Inferior parietal cortex (tissue), 1 donor: ENCODE results near the gene STRN4.
"Not testable (repeated sequence)": the region's sequence is repeated elsewhere in the genome, so short reads cannot be mapped to it uniquely, and the experiment has no call there.

Experiments used
- DNase-seq: peaks from one replicate; pipeline ENCODE4 v3.0.0-alpha.2; 2016; ENCODE audit errors: extremely low spot score

Gene STRN4

GRCh38 chr19:46714444-46715106, 31.7 kb downstream of the STRN4 start:
- no peak for DNase-seq

- DNase-seq = no peak
Observed at GRCh38 chr19:46713781-46714443, 32.3 kb downstream of the STRN4 start.

- not testable (repeated sequence) for DNase-seq
Observed at GRCh38 chr19:46712768-46713338, 33.4 kb downstream of the STRN4 start.

DNA sequence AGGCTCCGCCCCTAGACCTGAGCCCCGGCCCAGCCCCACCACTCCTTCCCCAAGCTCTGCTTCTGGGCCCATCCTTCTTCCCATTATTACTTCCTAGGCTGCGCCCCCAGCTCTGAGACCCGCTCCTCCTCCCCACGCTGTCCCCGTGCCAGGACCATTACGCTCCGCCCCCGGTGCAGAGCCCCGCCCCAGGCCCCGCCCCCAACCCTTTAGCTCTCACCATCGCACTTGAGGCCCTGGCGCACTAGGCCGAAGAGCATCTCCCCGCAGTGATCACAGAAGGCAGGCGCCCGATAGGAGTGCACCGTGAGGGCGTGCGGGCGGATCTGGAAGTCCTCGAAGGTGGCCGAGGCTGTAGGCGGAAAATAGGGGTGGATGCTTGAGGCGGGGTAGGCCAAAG, 35.6 kb downstream of the STRN4 start:
- no peak for DNase-seq

GRCh38 chr19:46704379-46705076, 41.7 kb downstream of the STRN4 start:
- DNase-seq = no peak

GRCh38 chr19:46700704-46701103, 45.5 kb downstream of the STRN4 start:
- no peak for DNase-seq

DNA sequence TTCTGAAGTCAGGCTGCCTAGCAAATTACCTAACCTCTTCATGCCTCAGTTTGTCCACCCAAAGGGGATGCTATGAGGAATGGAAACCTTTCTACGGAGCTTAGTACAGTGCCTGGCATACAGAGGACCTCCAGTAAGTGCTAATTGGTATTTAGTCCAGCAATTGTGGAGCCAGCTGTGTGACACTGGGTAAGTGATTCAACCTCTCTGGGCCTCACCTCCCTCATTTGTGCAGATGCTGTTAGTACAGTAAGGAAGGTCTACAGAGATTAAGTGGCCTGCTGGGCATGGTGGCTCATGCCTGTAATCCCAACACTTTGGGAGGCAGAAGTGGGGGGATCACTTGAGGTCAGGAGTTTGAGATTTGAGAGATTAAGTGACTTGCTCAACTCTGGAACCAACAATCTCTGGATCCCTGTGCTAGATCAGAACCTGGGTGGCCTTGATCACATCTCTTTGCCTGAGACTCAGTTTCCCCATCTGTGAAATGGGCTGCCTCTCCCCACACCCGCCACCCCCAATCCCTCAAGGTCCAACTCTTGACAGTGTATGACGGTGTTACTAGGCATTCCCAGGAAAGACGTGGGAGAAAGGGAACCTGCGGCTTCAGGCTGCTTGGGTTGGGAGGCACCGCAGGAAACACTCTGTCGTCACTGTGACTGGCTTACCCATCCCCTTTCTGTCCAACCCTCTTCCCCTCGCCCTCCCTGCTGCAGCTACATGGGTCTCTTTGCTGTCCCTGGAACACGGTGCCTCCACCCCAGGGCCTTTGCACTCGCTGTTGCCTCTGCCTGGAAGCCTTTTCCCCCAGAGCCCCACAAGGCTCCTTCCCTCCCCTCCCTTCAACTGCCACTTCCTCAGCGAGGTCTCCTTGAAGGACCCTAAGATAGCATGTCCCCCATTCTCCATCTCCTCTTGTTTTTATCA, 47.6 kb downstream of the STRN4 start:
- DNase-seq = no peak

DNA sequence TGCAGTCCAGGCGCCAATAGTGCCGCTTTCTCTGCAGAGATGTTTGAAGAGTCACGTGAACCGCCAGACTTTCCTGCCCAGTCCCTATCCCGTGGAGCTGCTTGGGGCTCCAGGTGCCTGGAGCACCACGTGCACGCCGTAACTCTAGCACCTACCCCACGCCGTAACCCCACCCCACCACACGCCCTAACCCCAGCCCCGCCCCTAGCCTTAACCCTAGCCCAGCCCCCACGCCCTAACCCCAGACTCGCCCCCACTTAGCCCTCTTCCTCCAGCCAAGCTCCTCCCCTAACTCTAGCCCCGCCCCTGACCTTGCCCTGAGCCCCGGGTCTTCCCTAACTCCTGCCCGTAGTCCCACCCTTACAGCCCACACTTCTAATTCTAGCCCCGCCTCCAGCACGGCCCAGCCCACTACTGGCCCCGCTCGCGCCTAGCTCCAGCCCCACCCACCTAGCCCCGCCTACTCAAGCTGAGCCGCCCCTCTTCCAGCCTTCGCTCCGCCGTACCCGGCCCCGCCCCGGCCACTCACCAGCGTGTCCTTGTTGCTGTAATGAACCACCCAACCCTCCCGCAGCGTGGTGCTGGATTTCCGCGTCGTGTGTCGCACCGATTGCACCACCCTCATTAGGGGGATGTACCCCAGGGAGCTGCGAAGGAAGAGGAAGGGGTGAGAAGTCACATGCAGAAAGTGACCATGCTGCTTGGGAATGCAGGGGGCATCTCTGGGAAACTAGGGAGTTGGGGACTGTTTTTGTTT, 48.9 kb downstream of the STRN4 start:
- DNase-seq = no peak

DNA sequence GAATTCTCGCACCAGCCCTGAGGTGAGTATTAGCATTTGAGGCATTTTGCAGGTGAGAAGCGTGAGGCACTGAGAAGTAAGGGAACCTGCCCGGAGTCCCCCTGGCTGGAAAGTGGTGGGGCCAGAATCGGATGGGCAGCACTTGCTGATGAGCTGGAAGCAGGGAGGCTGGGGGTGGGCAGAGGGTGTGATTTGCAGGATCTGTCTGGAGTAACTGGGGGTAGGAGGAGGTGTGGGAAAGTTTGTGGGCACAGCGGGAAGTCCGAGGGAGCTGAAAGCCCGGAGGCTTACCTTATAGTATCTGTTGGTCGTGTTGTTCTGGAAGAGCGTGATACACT, 49.4 kb downstream of the STRN4 start:
- DNase-seq = no peak

GRCh38 chr19:46696052-46696451, 50.2 kb downstream of the STRN4 start:
- no peak for DNase-seq

DNA sequence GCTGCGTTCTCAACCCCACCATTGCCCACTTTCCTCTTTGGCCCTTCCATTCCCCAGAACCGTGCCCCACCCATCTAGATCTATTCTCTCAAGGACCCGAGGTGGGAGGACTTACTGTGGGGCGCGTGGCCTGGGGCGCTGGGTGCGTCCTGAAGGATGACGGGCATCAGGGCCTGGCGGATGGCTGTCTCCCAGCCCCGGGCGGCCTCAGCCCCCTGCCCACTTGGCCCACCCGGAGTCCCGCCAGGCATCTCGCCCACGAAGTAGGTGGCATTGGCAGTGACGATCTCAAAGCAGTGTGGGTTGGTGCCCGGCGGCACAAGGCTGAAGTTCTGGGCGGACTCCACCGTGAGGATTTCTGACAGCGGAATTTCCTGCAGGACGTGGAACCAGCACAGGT, 52.5 kb downstream of the STRN4 start:
- DNase-seq = no peak

DNA sequence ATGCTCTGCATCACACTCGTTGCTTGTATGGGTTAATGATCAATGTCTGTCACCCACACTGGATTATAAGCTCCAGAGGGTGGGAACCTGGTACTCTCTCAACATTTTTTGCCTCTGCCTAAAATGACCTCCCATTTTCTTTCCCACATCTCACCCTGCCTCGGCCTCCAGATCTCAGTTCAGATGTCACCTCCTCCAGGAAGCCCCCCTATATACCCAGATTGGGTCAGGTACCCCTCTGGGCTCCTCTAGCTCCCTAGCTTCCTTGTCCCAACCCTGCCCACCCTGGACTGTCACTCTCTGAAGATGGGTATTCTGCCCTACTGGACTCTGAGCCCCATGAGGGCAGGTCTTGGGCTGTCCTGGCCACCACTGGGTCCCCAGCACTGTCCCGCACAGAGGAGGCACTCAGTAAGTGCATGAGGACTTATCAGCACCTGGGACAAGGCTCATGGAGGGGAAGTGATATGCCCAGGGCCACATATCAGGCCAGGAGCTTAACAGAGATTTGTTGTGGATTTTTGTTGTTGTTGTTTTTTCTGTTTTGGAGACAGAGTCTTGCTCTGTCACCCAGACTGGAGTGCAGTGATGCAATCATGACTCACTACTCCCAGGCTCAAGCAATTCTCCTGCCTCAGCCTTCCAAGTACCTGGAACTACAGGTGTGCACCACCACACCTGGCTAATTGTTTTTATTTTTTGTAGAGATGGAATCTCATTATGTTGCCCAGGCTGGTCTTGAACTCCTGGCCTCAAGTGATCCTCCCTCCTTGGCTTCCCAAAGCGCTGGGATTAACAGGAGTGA, 53.1 kb downstream of the STRN4 start:
- no peak for DNase-seq

GRCh38 chr19:46691948-46692347, 54.3 kb downstream of the STRN4 start:
- DNase-seq = no peak

DNA sequence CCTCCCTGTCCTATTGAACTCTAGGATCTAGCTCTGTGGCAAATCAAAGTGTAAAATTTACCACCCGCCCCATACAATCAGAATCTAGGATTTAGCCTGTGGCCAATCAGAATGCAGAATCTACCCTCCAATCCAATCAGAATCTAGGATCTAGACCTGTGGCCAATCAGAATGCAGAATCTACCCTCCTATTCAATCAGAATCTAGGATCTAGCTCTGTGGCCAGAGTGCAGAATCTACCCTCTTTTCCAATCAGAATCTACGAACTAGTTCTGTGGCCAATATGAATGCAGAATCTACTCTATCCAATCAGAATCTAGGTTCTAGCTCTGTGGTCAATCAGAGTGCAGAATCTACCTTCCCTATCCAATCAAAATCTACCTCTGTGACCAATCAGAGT, 55.1 kb downstream of the STRN4 start:
- DNase-seq = no peak

DNA sequence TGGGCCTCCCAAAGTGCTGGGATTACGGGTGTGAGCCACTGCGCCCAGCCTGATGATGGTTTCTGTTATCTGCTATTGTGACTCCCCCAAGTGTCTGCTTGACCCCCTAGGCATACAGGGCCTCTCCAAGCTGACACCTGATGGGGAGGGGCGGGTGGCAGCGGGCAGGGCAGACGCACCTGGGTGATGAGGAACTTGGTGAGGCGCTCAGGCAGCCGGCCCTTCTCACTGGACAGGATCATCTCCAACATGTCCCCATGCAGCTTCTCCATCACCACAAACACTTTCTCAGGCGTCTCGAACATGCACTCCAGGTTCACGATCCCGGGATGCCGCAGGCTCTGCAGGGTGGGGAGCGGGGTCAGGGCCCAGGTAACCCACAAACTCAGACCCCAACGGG, 56.9 kb downstream of the STRN4 start:
- no peak for DNase-seq

GRCh38 chr19:46687438-46688145, 58.7 kb downstream of the STRN4 start:
- no peak for DNase-seq

DNA sequence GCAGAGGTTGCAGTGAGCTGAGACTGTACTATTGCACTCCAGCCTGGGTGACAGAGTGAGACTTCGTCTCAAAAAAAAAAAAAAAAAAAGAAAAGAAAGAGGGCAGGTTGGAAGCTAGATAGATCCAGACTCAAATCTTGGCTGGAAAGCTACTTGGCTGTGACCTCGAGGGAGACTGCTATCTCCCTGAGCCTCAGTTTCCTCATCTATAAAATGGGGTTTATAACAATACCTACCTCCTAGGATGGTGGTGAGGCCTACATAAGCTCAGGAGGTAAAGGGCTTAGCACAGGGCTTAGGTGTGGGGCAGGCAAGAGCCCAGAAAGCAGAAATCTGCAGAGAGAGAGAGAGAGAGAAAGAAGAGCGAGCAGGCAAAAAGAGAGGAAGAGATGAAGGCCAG, 61.1 kb downstream of the STRN4 start:
- no peak for DNase-seq

DNA sequence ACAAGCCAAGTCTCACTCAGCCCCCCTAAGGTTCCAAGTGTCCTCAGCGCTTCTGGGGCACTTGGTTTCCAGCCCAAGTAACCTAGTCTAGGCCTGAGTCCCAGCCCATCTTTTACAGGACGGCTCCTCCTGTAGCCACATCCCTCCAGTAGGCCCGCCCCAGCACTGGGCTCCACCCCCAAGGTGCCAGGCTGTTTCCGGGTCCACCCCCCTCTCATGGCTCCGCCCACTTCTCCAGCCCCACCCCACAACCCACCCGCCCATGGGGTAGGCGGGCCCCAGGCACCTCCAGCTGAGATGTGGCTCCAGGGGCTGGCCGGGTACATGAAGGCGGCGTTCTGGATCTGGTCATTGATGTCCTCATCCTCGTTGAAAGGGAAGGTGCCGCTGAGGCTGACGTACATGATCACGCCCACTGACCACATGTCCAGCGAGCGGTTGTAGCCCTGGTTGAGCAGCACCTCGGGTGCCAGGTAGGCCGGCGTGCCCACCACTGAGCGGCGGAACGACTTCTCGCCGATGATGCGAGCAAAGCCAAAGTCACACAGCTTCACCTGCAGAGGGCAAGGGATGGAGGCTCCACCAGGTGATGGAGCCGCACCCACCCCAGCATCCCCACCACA, 68.0 kb downstream of the STRN4 start:
- no peak for DNase-seq
